Measurements from ENCODE around the gene NPLOC4. TPM values are rescaled to one million over a fixed set of nuclear protein-coding genes. Genes with fewer than 3 reads are reported as not detected.

The NPLOC4 gene
- total and polyA plus RNA-seq, 2 of the 8 experiments (the other 6 are each of a cell fraction or from before 2014, with no cell fraction given) = 70.7 to 92.7 TPM

GRCh38 chr17:81621494-81622130, 15.3 kb downstream of the NPLOC4 start:
- no peak overlapping the region for H3K4ac ChIP-seq (replicated peaks; ENCODE audit: insufficient read length, low read depth, low read length)
- H3K9me3 ChIP-seq (ENCODE audit: insufficient read depth in 2 of 2, low read depth in 1 of 2, low read length in 1 of 2) = no peaks in the 10 kb centered on the region; a peak in 1 of 4 replicates
- H2AK5ac ChIP-seq (ENCODE audit: low read depth, low read length) = no peak overlapping the region
- peaks cover 12% of the 10 kb centered on the region for H3K79me1 ChIP-seq (ENCODE audit: low read depth, low read length)
- H4K91ac ChIP-seq (replicated peaks; ENCODE audit: insufficient read length, low read length) = no peak overlapping the region
- POLR2A ChIA-PET (ENCODE audit: partially characterized antibody) = interaction anchor here (0.8 to 1.5 kb wide), 4 partner anchors 14 to 54 kb away, joined by 3 to 4 read pairs (median 3); no protein-coding TSS in a partner anchor
- no peaks in the 10 kb centered on the region for H3K4me1 ChIP-seq (replicated peaks in 1 of 4; ENCODE audit: control insufficient read depth in 3 of 4, insufficient read depth in 4 of 4, low read length in 3 of 4)
- FAIRE-seq = no peak
- peaks cover 4 to 14% of the 10 kb centered on the region in 2 experiments for H4K20me1 ChIP-seq (replicated peaks in 1 of 2; ENCODE audit: control insufficient read depth in 1 of 2, insufficient read depth in 2 of 2, low read length in 2 of 2)
- no peaks in the 10 kb centered on the region for H3K27me3 ChIP-seq (replicated peaks in 1 of 4; ENCODE audit: control insufficient read depth in 3 of 4, extremely low read depth in 1 of 4, insufficient read depth in 3 of 4, low read length in 3 of 4)
- no peak overlapping the region for H2BK120ac ChIP-seq (replicated peaks; ENCODE audit: low read depth, low read length)
- peaks cover 27 to 78% (median 52%) of the 10 kb centered on the region in 4 experiments for H3K36me3 ChIP-seq (ENCODE audit: control insufficient read depth in 2 of 4, insufficient read depth in 4 of 4, low read length in 3 of 4)
- no peaks in the 10 kb centered on the region for H3K23me2 ChIP-seq (ENCODE audit: low read depth, low read length)
- no peak overlapping the region for H2AFZ ChIP-seq (ENCODE audit: low read length)
- no peak overlapping the region for H3K14ac ChIP-seq (ENCODE audit: insufficient read length)
- no peak overlapping the region for H3K9ac ChIP-seq (replicated peaks in 1 of 4; ENCODE audit: extremely low read depth in 1 of 4, low read depth in 3 of 4, low read length in 3 of 4)
- no peak overlapping the region for H4K8ac ChIP-seq (ENCODE audit: extremely low read depth, insufficient read depth, low read length)
- no peak overlapping the region for H3K23ac ChIP-seq (ENCODE audit: insufficient read length)
- H2BK15ac ChIP-seq (ENCODE audit: low read length) = no peak overlapping the region
- peaks cover 4 to 7% of the 10 kb centered on the region in 2 experiments; a peak in 3 of 4 replicates for H3K79me2 ChIP-seq (ENCODE audit: control insufficient read depth in 1 of 2, insufficient read depth in 2 of 2, low read length in 2 of 2)
- no peak overlapping the region for H3K4me3 ChIP-seq (ENCODE audit: extremely low read depth in 1 of 4, insufficient read depth in 2 of 4, low read depth in 3 of 4, low read length in 4 of 4)
- no peak overlapping the region for H3K4me2 ChIP-seq (ENCODE audit: insufficient read depth in 1 of 2, low read depth in 2 of 2, low read length in 2 of 2)
- no peak overlapping the region for H3K27ac ChIP-seq (ENCODE audit: low read depth, low read length)
- CTCF ChIA-PET (ENCODE audit: partially characterized antibody) = interaction anchor here (2.0 to 2.4 kb wide), 2 partner anchors 14 to 20 kb away, joined by 11 to 12 read pairs; no protein-coding TSS in a partner anchor
- DNase-seq (ENCODE audit: low read depth in 1 of 2, low spot score in 2 of 2) = no peak
- WGBS, 2 experiments (ENCODE audit: extremely low coverage in 1 of 2, insufficient coverage in 1 of 2, insufficient read length in 1 of 2, insufficient replicate concordance in 2 of 2, low coverage in 1 of 2, low lambda C conversion rate in 2 of 2, missing lambda C conversion rate in 1 of 2) = 95% methylated on average over 11 of the region's 11 CpGs; no CpG with 5 or more reads in 1 of the 2 experiments
- no peak overlapping the region for H4K5ac ChIP-seq (ENCODE audit: insufficient read length, low read depth, low read length)
- H2BK5ac ChIP-seq (ENCODE audit: low read depth, low read length) = no peak overlapping the region
- no peak overlapping the region for H3K56ac ChIP-seq (replicated peaks; ENCODE audit: insufficient read length, low read depth, low read length)
- no peak overlapping the region for H2BK20ac ChIP-seq (ENCODE audit: low read length)
- no peak overlapping the region for H3K18ac ChIP-seq (ENCODE audit: extremely low read depth, low read length)
- H2BK12ac ChIP-seq (ENCODE audit: low read depth, low read length) = no peak overlapping the region
- no peak for TF ChIP-seq KDM1A (IDR thresholded peaks at IDR 0.05; ENCODE audit: borderline replicate concordance, low read length)

All from H1 (cell line).